ENCODE data around the gene OPA3.

DNA sequence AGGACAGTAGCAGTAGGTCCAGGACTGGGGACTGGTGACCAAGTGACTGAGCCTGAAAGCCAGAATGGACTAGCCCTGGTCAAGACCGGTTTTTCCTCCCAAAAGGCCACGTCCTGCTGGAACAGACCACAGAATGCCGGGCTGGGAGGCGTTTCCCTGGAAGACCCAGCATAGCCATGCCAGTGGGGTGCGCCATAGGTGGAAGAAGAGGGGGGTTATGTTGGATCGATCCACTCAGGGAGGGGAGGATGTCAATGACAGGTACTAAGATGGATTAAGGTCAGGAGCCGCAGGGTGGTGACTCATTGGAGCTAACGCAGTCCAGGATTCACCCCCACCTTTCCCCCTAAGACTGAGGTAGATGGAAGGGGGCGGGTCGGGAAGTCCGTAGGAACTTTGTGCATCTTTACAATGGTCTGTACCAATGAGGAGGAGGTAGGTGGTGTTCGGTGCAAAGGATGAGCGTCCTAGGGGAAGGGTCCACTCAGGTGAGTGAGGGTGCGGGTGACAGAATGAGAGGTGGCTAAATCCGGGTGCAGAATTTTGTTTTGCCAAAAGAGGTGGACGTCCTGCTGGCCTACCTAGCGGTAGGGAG lies 56.4 kb downstream of the OPA3 start:
- TF ChIP-seq, protein P1, sequence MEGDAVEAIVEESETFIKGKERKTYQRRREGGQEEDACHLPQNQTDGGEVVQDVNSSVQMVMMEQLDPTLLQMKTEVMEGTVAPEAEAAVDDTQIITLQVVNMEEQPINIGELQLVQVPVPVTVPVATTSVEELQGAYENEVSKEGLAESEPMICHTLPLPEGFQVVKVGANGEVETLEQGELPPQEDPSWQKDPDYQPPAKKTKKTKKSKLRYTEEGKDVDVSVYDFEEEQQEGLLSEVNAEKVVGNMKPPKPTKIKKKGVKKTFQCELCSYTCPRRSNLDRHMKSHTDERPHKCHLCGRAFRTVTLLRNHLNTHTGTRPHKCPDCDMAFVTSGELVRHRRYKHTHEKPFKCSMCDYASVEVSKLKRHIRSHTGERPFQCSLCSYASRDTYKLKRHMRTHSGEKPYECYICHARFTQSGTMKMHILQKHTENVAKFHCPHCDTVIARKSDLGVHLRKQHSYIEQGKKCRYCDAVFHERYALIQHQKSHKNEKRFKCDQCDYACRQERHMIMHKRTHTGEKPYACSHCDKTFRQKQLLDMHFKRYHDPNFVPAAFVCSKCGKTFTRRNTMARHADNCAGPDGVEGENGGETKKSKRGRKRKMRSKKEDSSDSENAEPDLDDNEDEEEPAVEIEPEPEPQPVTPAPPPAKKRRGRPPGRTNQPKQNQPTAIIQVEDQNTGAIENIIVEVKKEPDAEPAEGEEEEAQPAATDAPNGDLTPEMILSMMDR (IDR thresholded peaks at IDR 0.05), result no peak
- TF ChIP-seq EZH2phosphoT487 (IDR thresholded peaks at IDR 0.05), result no peak
